SK-N-SH treated with all-trans-retinoic acid at 6 μM for 48 hours (cell line): ENCODE data around the gene LYST.

Source experiments
- ATAC-seq: fragments of 200-7000 bp; cut with Tn5 transposase; 3 replicates; pipeline ENCODE4 v1.9.1; 2020; ENCODE audit warnings: mild to moderate bottlenecking, moderate library complexity
- ARNTL ChIP-seq: fragments of 450-650 bp; formaldehyde crosslinking; IDR thresholded peaks from 2 replicates; pipeline ENCODE4 v1.5.0; 2020; ENCODE audit warnings: low read depth, mild to moderate bottlenecking, moderate library complexity, borderline replicate concordance
- BACH2 ChIP-seq: fragments of 250-450 bp; sonication (Bioruptor Pico); IDR thresholded peaks from 2 replicates; pipeline ENCODE4 v1.9.0; 2021; ENCODE audit warnings: mild to moderate bottlenecking, borderline replicate concordance
- CSDC2 ChIP-seq: fragments of 250-450 bp; sonication (Bioruptor Pico); IDR thresholded peaks from 2 replicates; pipeline ENCODE4 v1.5.0; 2020; ENCODE audit warnings: mild to moderate bottlenecking, moderate library complexity
- ESRRG ChIP-seq: fragments of 250-450 bp; sonication (Bioruptor Pico); IDR thresholded peaks from 2 replicates; pipeline ENCODE4 v1.6.1; 2021; ENCODE audit warnings: mild to moderate bottlenecking
- GLIS3 ChIP-seq: fragments of 250-450 bp; sonication (Bioruptor Pico); IDR thresholded peaks from 2 replicates; pipeline ENCODE4 v1.5.0; 2020; ENCODE audit warnings: mild to moderate bottlenecking, moderate library complexity
- OSR1 ChIP-seq: fragments of 250-450 bp; sonication (Bioruptor Pico); IDR thresholded peaks from 2 replicates; pipeline ENCODE4 v1.8.0; 2022; ENCODE audit warnings: moderate library complexity, mild to moderate bottlenecking, inconsistent platforms
- PPARA ChIP-seq: fragments of 250-450 bp; sonication (Bioruptor Pico); IDR thresholded peaks from 2 replicates; pipeline ENCODE4 v1.5.0; 2020; ENCODE audit warnings: mild to moderate bottlenecking, borderline replicate concordance
- RARB ChIP-seq: fragments of 250-450 bp; sonication (Bioruptor Pico); IDR thresholded peaks from 2 replicates; pipeline ENCODE4 v1.8.0; 2021; ENCODE audit warnings: mild to moderate bottlenecking, moderate library complexity
- SNAI2 ChIP-seq: fragments of 250-450 bp; sonication (Bioruptor Pico); IDR thresholded peaks from 2 replicates; pipeline ENCODE4 v1.5.0; 2020; ENCODE audit warnings: mild to moderate bottlenecking, moderate library complexity
- TCF4 ChIP-seq: fragments of 250-450 bp; sonication (Bioruptor Pico); IDR thresholded peaks from 2 replicates; pipeline ENCODE4 v1.8.0; 2021; ENCODE audit warnings: mild to moderate bottlenecking, moderate library complexity, borderline replicate concordance
- TOX ChIP-seq: fragments of 250-450 bp; sonication (Bioruptor Pico); IDR thresholded peaks from 2 replicates; pipeline ENCODE4 v1.8.0; 2021; ENCODE audit warnings: mild to moderate bottlenecking, moderate library complexity, borderline replicate concordance
- ZFP3 ChIP-seq: fragments of 250-450 bp; sonication (Bioruptor Pico); IDR thresholded peaks from 2 replicates; pipeline ENCODE4 v1.5.0; 2020; ENCODE audit warnings: mild to moderate bottlenecking, moderate library complexity
- ZFP30 ChIP-seq: fragments of 450-650 bp; formaldehyde crosslinking; IDR thresholded peaks from 2 replicates; pipeline ENCODE4 v1.5.0; 2022; ENCODE audit warnings: mild to moderate bottlenecking, moderate library complexity
- ZNF565 ChIP-seq: fragments of 450-650 bp; formaldehyde crosslinking; conservative IDR thresholded peaks from 2 replicates; pipeline ENCODE4 v1.5.0; 2020; ENCODE audit warnings: low read depth, mild to moderate bottlenecking, moderate library complexity
- ZNF70 ChIP-seq: fragments of 450-650 bp; formaldehyde crosslinking; IDR thresholded peaks from 2 replicates; pipeline ENCODE4 v1.5.0; 2020; ENCODE audit warnings: mild to moderate bottlenecking, moderate library complexity
- ZNF8 ChIP-seq: fragments of 450-650 bp; formaldehyde crosslinking; IDR thresholded peaks from 2 replicates; pipeline ENCODE4 v1.5.0; 2020; ENCODE audit warnings: mild to moderate bottlenecking, moderate library complexity
- TF ChIP-seq, protein P1 (sequence below): fragments of 250-450 bp; sonication (Bioruptor Pico); IDR thresholded peaks from 2 replicates; pipeline ENCODE4 v1.8.0; 2020; ENCODE audit warnings: mild to moderate bottlenecking, moderate library complexity, borderline replicate concordance
- TF ChIP-seq, protein P2 (sequence below): fragments of 250-450 bp; sonication (Bioruptor Pico); IDR thresholded peaks from 2 replicates; pipeline ENCODE4 v1.5.1; 2021; ENCODE audit warnings: mild to moderate bottlenecking, moderate library complexity
- TF ChIP-seq, protein P3 (sequence below): fragments of 250-450 bp; sonication (Bioruptor Pico); IDR thresholded peaks from 2 replicates; pipeline ENCODE4 v1.5.0; 2020; ENCODE audit warnings: mild to moderate bottlenecking, moderate library complexity
- TF ChIP-seq, protein P4 (sequence below): fragments of 250-450 bp; sonication (Bioruptor Pico); IDR thresholded peaks from 2 replicates; pipeline ENCODE4 v1.5.1; 2020; ENCODE audit warnings: low read depth, mild to moderate bottlenecking, moderate library complexity
- TF ChIP-seq, protein P5 (sequence below): fragments of 250-450 bp; sonication (Bioruptor Pico); IDR thresholded peaks from 2 replicates; pipeline ENCODE4 v1.8.0; 2021; ENCODE audit warnings: low read depth, mild to moderate bottlenecking, moderate library complexity, borderline replicate concordance

Gene LYST

DNA sequence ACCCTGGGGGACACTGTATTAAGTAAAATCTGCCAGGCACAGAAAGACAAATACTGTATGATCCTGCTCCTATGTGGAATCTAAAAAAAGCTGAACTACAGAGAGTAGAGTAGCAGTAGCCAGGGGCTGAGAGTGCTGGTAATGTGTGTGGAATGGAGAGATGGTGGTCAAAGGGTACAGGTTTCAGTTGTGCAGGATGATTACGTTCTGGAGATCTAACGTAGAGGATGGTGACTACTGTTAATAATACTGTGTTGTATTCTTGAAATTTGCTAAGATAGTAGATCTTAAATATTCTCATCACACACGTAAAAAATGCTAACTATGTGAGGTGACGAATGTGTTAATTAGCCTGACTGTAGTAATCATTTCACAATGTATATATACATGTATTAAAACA, 177.3 kb downstream of the LYST start (continued):
- TF ChIP-seq, protein P1, sequence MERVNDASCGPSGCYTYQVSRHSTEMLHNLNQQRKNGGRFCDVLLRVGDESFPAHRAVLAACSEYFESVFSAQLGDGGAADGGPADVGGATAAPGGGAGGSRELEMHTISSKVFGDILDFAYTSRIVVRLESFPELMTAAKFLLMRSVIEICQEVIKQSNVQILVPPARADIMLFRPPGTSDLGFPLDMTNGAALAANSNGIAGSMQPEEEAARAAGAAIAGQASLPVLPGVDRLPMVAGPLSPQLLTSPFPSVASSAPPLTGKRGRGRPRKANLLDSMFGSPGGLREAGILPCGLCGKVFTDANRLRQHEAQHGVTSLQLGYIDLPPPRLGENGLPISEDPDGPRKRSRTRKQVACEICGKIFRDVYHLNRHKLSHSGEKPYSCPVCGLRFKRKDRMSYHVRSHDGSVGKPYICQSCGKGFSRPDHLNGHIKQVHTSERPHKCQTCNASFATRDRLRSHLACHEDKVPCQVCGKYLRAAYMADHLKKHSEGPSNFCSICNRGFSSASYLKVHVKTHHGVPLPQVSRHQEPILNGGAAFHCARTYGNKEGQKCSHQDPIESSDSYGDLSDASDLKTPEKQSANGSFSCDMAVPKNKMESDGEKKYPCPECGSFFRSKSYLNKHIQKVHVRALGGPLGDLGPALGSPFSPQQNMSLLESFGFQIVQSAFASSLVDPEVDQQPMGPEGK (CRISPR knock-in tag), result no peak
- no peak for TF ChIP-seq GLIS3 (CRISPR knock-in tag)
- TF ChIP-seq TCF4 (CRISPR knock-in tag), result no peak
- no peak for TF ChIP-seq ESRRG (CRISPR knock-in tag)
- TF ChIP-seq CSDC2 (CRISPR knock-in tag), result no peak

DNA sequence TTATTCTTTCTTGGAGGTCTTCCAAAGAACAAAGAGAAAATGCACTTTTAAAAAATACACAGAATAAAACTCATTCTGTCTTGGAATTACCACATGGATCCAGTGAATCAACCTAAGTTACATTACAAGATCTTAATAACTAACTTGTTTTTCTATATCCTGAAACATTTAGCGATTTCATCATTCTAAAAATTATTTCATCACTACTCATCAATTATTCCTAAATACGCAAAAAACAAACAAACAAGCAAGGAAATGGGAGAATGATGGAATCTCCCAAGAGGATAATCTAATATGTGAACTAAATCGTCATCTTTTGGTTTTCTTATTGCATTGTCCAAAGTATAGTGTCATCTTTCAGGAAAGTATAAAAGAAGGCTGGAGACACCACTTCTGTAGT, 178.6 kb downstream of the LYST start:
- no peak for ATAC-seq
- no peak for TF ChIP-seq OSR1 (CRISPR knock-in tag)

DNA sequence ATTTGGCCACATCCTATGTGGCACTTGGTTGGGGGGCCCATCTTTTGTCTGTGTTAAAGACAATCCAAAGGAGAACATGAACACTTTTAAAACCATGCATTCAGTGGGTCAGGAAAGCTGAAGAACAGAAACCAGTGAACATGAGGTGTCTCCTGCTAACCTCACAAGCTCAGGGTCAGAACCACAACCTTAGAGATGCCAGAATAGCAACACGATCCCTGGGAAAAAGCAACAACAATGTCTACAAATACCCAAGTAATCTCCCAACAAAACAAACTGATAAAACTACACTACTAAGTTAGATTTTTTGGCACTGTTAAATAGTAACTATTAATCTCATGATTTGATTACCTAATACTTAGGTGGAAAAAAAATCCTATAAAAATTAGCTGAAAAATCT, 183.1 kb downstream of the LYST start:
- no peak for ATAC-seq

DNA sequence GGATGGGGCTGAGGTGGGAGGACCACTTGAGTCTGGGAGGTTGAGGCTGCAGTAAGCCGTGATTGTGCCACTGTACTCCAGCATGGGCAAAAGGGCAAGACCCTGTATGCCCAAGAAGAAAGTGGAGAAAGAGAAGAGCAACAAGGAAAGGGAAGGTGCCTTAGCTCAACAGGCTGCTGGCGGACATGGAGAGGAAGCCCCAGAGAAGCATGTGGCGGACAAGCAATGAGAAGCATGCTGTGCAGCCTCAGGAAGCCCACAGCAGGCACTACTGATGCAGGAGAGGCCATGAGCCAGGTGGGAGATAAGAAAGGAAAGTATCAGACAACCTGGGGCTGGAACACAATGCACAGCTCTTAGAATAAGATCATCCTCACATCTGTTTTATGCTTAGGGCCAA, 184.5 kb downstream of the LYST start:
- no peak for ATAC-seq
- TF ChIP-seq ZFP30 (CRISPR knock-in tag), result no peak

More for the DNA sequence above, 183.1 kb downstream of the LYST start:
- TF ChIP-seq TOX (CRISPR knock-in tag), result no peak
- no peak for TF ChIP-seq ZNF70 (CRISPR knock-in tag)
- no peak for TF ChIP-seq CSDC2 (CRISPR knock-in tag)
- TF ChIP-seq, protein P2, sequence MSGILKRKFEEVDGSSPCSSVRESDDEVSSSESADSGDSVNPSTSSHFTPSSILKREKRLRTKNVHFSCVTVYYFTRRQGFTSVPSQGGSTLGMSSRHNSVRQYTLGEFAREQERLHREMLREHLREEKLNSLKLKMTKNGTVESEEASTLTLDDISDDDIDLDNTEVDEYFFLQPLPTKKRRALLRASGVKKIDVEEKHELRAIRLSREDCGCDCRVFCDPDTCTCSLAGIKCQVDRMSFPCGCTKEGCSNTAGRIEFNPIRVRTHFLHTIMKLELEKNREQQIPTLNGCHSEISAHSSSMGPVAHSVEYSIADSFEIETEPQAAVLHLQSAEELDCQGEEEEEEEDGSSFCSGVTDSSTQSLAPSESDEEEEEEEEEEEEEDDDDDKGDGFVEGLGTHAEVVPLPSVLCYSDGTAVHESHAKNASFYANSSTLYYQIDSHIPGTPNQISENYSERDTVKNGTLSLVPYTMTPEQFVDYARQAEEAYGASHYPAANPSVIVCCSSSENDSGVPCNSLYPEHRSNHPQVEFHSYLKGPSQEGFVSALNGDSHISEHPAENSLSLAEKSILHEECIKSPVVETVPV, result no peak
- TF ChIP-seq, protein P3, sequence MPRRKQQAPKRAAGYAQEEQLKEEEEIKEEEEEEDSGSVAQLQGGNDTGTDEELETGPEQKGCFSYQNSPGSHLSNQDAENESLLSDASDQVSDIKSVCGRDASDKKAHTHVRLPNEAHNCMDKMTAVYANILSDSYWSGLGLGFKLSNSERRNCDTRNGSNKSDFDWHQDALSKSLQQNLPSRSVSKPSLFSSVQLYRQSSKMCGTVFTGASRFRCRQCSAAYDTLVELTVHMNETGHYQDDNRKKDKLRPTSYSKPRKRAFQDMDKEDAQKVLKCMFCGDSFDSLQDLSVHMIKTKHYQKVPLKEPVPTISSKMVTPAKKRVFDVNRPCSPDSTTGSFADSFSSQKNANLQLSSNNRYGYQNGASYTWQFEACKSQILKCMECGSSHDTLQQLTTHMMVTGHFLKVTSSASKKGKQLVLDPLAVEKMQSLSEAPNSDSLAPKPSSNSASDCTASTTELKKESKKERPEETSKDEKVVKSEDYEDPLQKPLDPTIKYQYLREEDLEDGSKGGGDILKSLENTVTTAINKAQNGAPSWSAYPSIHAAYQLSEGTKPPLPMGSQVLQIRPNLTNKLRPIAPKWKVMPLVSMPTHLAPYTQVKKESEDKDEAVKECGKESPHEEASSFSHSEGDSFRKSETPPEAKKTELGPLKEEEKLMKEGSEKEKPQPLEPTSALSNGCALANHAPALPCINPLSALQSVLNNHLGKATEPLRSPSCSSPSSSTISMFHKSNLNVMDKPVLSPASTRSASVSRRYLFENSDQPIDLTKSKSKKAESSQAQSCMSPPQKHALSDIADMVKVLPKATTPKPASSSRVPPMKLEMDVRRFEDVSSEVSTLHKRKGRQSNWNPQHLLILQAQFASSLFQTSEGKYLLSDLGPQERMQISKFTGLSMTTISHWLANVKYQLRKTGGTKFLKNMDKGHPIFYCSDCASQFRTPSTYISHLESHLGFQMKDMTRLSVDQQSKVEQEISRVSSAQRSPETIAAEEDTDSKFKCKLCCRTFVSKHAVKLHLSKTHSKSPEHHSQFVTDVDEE (CRISPR knock-in tag), result no peak
- TF ChIP-seq ZFP3 (CRISPR knock-in tag), result no peak
- no peak for TF ChIP-seq BACH2 (CRISPR knock-in tag)
- no peak for TF ChIP-seq OSR1 (CRISPR knock-in tag)
- no peak for TF ChIP-seq PPARA
- TF ChIP-seq ESRRG (CRISPR knock-in tag), result no peak
- no peak for TF ChIP-seq GLIS3 (CRISPR knock-in tag)

DNA sequence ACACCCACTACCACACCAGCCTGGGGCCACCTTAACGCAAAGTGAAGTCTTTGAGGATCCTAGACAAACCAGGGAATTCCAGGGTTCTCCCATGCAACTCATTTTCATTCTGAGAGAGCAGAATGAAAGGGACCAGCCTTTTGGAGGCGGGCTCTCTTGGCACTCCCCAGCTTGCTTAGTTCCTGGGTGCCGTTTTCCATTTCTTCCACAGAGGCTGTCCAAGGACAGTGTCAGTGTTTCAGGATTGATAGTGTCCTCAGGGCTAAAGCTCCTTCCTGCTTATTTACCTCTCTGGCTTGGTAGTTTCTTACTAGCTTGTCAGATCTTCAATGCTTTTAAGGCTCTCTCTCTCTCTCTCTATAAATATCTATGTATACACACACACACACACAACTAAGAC, 187.1 kb downstream of the LYST start:
- ATAC-seq, result no peak
- TF ChIP-seq CSDC2 (CRISPR knock-in tag) (no peak), ARNTL (CRISPR knock-in tag) (no peak), ZNF70 (CRISPR knock-in tag) (no peak), ZNF565 (CRISPR knock-in tag) (no peak), ZFP3 (CRISPR knock-in tag) (no peak), ZNF8 (CRISPR knock-in tag) (no peak), GLIS3 (CRISPR knock-in tag) (no peak), BACH2 (CRISPR knock-in tag) (no peak), SNAI2 (CRISPR knock-in tag) (no peak), TOX (CRISPR knock-in tag) (no peak), TCF4 (CRISPR knock-in tag) (no peak), RARB (CRISPR knock-in tag) (no peak), ESRRG (CRISPR knock-in tag) (no peak)
- TF ChIP-seq, protein P3 (CRISPR knock-in tag), result no peak
- TF ChIP-seq, protein P4, sequence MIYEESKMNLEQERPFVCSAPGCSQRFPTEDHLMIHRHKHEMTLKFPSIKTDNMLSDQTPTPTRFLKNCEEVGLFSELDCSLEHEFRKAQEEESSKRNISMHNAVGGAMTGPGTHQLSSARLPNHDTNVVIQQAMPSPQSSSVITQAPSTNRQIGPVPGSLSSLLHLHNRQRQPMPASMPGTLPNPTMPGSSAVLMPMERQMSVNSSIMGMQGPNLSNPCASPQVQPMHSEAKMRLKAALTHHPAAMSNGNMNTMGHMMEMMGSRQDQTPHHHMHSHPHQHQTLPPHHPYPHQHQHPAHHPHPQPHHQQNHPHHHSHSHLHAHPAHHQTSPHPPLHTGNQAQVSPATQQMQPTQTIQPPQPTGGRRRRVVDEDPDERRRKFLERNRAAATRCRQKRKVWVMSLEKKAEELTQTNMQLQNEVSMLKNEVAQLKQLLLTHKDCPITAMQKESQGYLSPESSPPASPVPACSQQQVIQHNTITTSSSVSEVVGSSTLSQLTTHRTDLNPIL (CRISPR knock-in tag), result no peak
- TF ChIP-seq, protein P5, sequence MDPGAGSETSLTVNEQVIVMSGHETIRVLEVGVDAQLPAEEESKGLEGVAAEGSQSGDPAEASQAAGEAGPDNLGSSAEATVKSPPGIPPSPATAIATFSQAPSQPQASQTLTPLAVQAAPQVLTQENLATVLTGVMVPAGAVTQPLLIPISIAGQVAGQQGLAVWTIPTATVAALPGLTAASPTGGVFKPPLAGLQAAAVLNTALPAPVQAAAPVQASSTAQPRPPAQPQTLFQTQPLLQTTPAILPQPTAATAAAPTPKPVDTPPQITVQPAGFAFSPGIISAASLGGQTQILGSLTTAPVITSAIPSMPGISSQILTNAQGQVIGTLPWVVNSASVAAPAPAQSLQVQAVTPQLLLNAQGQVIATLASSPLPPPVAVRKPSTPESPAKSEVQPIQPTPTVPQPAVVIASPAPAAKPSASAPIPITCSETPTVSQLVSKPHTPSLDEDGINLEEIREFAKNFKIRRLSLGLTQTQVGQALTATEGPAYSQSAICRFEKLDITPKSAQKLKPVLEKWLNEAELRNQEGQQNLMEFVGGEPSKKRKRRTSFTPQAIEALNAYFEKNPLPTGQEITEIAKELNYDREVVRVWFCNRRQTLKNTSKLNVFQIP (CRISPR knock-in tag), result no peak
- TF ChIP-seq, protein P2, result no peak
